ENCODE data around the gene MAPK10. TPM values are rescaled to one million over a fixed set of nuclear protein-coding genes. Genes with fewer than 3 reads are reported as not detected.
"Not testable (repeated sequence)": the region's sequence is repeated elsewhere in the genome, so short reads cannot be mapped to it uniquely, and the experiment has no call there.

The MAPK10 gene
- total RNA-seq, 1 donor from 2014 or later: 4.0 TPM

GRCh38 chr4:85966373-85966772 is 393.5 kb downstream of the MAPK10 start:
- ATAC-seq (ENCODE audit: poor library complexity): no peak
- DNase-seq: no peak
- intact Hi-C loops (cut with DNase I): loop anchor here (5.0 kb wide), 2 partner anchors 169 to 819 kb away; no protein-coding TSS in a partner anchor

GRCh38 chr4:85965529-85965928 is 394.3 kb downstream of the MAPK10 start:
- intact Hi-C loops (cut with DNase I): loop anchor here (5.0 kb wide), 2 partner anchors 168 to 818 kb away; no protein-coding TSS in a partner anchor
- no peak for ATAC-seq (ENCODE audit: poor library complexity)
- no peak for DNase-seq

- not testable (repeated sequence) for ATAC-seq (ENCODE audit: poor library complexity); DNase-seq
- intact Hi-C loops (cut with DNase I): loop anchor here (5.0 kb wide), 2 partner anchors 168 to 818 kb away; no protein-coding TSS in a partner anchor
Observed at GRCh38 chr4:85965017-85965416, 394.8 kb downstream of the MAPK10 start.

- ATAC-seq (ENCODE audit: poor library complexity) (no peak), DNase-seq (no peak)
- intact Hi-C loops (cut with DNase I): no loop called here
Observed at GRCh38 chr4:85964298-85964697, 395.6 kb downstream of the MAPK10 start.

- ATAC-seq (ENCODE audit: poor library complexity): no peak
- intact Hi-C loops (cut with DNase I): no loop called here
- DNase-seq: no peak
Observed at GRCh38 chr4:85963231-85963630, 396.6 kb downstream of the MAPK10 start.

GRCh38 chr4:85961887-85962286 is 398.0 kb downstream of the MAPK10 start:
- intact Hi-C loops (cut with DNase I): no loop called here
- DNase-seq: no peak
- ATAC-seq (ENCODE audit: poor library complexity): no peak

DNA sequence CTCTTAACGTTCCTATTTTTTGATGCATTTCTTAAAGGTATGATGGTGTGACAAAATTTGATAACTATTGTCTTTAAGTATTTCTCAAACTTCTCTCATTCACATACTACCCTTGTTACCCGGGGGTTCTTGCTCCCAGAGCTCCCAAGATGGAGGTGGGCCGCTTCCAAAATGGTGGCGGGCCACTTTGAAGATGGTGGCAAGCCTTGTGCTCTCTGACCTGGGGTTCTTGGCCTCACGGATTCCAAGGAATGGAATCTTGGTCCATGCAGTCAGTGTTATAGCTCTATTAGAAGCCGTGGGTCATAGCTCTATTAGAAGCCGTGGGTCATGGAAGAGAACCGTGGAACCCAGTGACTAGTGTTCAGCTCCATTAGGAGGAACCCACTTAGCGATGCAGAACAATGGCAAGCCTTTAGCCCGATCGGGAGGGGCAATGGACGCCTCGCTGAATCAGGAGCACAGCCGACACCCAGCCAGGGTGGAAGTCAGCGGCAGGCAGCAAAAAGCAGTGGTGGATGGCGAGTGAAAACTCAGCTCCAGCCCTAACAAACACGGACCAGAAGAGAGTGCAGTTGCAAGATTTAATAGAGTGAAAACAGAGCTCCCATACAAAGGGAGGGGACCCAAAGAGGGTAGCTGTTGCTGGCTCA is 403.4 kb downstream of the MAPK10 start:
- intact Hi-C loops (cut with DNase I): no loop called here
- DNase-seq (no peak), ATAC-seq (ENCODE audit: poor library complexity) (no peak)

DNA sequence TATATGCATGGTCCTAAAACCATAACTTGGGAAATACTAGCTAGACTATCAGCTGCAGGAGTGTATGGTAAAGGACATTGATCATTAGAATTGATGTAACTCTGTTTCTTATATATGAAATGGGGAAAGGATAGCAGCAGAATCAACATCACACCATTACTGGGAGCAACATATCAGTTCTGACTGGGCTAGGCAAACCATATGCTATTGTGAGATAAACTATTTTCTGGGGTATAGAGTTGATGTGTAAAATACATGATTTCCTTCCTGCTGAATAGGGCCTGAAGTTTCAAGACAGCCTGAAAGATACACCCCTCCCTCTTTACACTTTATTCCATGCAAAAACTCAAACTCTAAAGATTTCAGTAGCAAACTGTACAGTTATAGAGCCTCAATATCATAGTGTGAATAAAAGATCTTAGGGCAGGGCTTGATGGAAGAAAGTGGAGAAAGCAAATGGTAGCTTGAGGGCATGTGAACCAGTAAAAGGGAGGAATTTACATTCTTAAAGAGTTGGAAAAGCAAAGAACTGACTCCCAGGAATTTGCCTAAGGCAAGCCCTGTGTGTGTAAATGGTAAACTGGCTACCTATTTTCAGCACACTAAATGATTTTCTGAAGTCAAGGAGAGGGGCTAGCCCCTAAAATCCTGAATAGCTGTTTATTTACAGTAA is 404.1 kb downstream of the MAPK10 start:
- intact Hi-C loops (cut with DNase I): no loop called here
- ATAC-seq (ENCODE audit: poor library complexity): no peak

GRCh38 chr4:85953651-85954018 is 406.2 kb downstream of the MAPK10 start:
- DNase-seq (no peak), ATAC-seq (ENCODE audit: poor library complexity) (no peak)
- intact Hi-C loops (cut with DNase I): no loop called here

More for the DNA sequence above, 404.1 kb downstream of the MAPK10 start:
- DNase-seq: no peak

DNA sequence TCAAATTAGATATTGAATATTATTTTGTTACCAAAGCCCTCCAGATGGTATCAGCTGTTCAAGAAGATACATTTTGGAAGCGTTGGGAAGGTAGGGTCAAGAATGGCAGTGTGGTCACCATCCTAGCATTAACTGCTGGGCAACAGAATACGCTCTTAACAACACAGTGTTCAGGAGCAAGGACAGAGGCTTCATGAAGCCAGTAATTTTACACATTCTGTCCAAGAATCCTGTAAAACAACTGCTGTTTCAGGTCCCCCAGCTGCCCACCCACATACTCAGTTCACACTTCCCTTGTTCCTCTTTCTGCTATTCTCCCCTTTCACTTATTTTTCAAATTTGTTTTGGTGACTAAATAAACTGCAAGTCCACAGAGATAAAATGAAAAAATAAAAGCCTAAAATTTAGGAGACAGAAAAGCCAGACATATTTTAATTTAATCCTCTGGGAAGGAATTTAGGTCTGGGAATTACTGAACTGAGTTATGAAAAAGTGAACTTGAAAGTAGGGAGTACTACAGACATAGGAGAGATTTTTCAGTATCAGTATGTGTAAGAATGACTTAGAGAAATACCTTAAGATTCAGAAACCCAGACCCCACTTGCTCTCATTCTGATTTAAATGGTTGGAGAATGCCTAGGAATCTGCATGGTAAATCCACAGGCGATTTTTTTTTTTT is 406.7 kb downstream of the MAPK10 start:
- ATAC-seq (ENCODE audit: poor library complexity): no peak

DNA sequence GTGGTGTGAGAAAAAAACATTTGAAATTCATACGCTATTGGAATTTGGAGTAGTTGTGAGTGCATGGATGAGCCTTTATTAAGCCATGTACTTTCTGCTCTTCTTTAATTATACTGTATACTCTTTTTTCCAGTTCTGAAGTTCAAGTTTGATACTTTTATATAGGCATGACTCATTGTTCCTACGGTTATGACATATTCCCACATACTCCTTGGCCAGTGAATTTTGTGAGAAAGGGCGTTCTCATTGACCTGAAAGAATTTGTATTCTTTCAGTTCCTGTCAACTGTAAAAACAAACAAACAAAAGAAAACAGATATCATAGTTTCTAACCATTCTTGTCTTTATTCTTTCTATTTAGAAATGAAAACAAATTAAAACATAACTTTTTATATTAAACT is 407.3 kb downstream of the MAPK10 start:
- DNase-seq (no peak), ATAC-seq (ENCODE audit: poor library complexity) (no peak)
- intact Hi-C loops (cut with DNase I): no loop called here

More for the DNA sequence above, 406.7 kb downstream of the MAPK10 start:
- intact Hi-C loops (cut with DNase I): no loop called here
- DNase-seq: no peak

GRCh38 chr4:85951099-85951498 is 408.8 kb downstream of the MAPK10 start:
- no peak for DNase-seq
- ATAC-seq (ENCODE audit: poor library complexity): no peak
- intact Hi-C loops (cut with DNase I): no loop called here

DNA sequence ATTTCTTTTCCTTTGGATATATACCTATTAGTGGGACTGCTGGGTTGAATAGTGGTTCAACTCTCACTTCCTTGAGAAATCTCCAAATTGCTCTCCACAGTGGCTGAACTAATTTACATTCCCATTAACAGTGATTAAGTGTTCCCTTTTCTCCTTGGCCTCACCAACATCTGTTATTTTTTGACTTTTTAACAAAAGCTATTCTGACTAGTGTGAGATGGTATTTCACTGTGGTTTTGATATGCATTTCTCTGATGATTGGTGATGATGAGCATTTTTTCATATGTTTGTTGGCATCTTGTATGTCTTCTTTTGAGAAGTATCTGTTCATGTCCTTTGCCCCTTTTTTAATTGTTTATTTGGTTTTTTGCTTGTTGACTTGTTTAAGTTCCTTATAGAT is 413.0 kb downstream of the MAPK10 start:
- ATAC-seq (ENCODE audit: poor library complexity) (no peak), DNase-seq (no peak)
- intact Hi-C loops (cut with DNase I): no loop called here

GRCh38 chr4:85942107-85942506 is 417.7 kb downstream of the MAPK10 start:
- ATAC-seq (ENCODE audit: poor library complexity) (no peak), DNase-seq (no peak)
- intact Hi-C loops (cut with DNase I): no loop called here

DNA sequence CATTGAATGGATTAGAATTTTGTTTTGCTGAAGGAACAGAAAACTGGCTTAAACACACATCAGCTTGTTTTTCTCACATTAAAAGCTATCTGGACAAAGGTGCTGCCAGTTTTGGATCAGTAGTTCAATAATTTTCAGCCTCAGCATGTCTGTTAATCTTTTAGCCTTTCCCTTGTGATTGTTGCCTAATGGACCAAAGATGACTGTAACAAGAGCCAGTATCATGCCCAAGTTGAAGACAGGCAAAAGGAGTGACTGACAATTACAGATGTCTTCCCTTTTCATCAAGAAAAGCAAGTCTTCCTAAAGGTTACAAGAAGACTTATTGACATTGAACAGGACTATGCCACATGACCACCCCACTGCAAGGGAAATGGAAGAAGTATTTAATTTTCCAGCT is 419.7 kb downstream of the MAPK10 start:
- intact Hi-C loops (cut with DNase I): no loop called here
- no peak for DNase-seq
- no peak for ATAC-seq (ENCODE audit: poor library complexity)

Other genes with a start within 250 kb of the MAPK10 start
- 3.1 TPM for gene PTPN13, start 234.3 kb upstream of the MAPK10 start, total RNA-seq